ENCODE data around the gene BIN2.

DNA sequence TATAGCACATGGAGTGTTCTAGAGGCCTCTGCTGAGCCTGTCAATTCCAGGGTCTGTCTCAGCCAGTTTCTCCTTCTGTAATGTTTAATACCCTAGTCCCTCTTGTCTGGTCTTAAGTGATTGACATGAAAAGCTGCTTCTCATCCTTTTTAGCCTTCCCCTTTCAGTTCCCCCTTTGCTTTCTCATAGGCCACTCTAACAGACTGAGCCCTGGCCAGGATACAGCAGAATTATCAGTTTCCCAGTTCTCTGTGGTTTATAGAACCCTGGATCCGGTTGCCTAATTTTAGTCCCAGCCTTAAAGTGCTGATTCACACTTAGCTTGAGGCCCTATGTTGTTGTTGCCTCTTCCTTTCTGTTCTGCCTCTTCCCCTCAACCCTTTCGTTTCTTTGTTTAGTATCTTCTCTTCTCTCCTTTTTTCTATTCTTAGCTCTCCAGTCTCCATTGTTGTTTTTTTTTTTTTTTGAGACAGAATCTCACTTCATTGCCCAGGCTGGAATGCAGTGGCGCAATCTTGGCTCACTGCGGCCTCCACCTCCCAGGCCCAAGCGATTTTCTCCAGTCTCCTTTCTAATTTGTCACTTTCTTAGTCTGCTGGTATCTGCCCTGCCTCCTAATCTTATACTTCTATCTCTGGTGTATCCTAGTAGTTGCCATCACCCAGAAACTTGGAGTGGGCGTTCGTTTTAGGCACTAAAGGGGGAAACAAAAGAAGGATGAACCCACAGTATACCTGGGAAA lies 2.9 kb upstream of the BIN2 start:
- no peak for TF ChIP-seq CTCF (IDR thresholded peaks at IDR 0.05)
- no peak for TF ChIP-seq POLR2AphosphoS5 (IDR thresholded peaks at IDR 0.05; ENCODE audit: low read depth, low read length)
- TF ChIP-seq REST (IDR thresholded peaks at IDR 0.05; ENCODE audit: insufficient read depth in 1 of 2, low read depth in 2 of 2, low read length in 1 of 2): no peak
- TF ChIP-seq TCF7L2 (IDR thresholded peaks at IDR 0.05; ENCODE audit: low read depth, low read length): no peak
- no peak for TF ChIP-seq SIN3A (IDR thresholded peaks at IDR 0.05; ENCODE audit: borderline replicate concordance, insufficient read depth, low read depth, low read length)

Data from Panc1 (cell line).